Epithelial cell of proximal tubule (primary cell): Measurements from ENCODE around the gene NAA35. TPM values are rescaled to one million over a fixed set of nuclear protein-coding genes. Genes with fewer than 3 reads are reported as not detected.
"Not testable (repeated sequence)": the region's sequence is repeated elsewhere in the genome, so short reads cannot be mapped to it uniquely, and the experiment has no call there.

Experiments used
- DNase-seq: peaks from one replicate; pipeline ENCODE4 v3.0.0-alpha.2; 2011; ENCODE audit warnings: low read depth
- H3K4me3 ChIP-seq: 2 replicates; pipeline ENCODE4 v1.5.1; 2011; ENCODE audit warnings: low read depth, mild to moderate bottlenecking, low read length
- total RNA-seq: library from RNA; depleted of rRNA; stranded (reverse); fragments of >200 nt; gene quantifications from 2 replicates; pipeline ENCODE4 v1.2.3, GENCODE V29; 2015
- TF ChIP-seq, protein P1 (sequence below): conservative IDR thresholded peaks from 2 replicates; pipeline ENCODE4 v1.5.1; 2012; ENCODE audit warnings: low read depth, mild to moderate bottlenecking, low read length

NAA35 gene
- total RNA-seq, 1 donor from 2014 or later: 22.8 TPM

DNA sequence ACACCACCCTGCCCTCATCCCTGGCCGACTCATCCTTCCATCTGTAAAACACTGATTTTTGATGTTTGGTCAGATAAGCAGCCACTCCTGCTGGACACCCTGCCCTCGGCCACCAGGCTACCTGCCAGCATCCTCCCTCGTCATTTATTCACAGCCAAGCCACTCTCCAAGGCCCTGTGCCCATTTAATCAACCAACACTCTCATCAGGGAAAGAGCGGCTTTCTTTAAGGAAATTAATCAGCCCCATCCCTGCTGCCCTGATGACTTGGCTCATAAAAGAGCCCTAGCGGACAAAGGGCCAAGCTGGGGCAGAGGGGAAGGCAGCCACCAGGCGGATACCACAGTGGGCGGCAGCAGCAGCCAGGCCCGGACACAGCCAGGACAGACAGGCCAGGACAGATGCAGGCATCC, 106.0 kb downstream of the NAA35 start:
- DNase-seq: no peak
- H3K4me3 ChIP-seq: no peak overlapping the region
- TF ChIP-seq, protein P1, sequence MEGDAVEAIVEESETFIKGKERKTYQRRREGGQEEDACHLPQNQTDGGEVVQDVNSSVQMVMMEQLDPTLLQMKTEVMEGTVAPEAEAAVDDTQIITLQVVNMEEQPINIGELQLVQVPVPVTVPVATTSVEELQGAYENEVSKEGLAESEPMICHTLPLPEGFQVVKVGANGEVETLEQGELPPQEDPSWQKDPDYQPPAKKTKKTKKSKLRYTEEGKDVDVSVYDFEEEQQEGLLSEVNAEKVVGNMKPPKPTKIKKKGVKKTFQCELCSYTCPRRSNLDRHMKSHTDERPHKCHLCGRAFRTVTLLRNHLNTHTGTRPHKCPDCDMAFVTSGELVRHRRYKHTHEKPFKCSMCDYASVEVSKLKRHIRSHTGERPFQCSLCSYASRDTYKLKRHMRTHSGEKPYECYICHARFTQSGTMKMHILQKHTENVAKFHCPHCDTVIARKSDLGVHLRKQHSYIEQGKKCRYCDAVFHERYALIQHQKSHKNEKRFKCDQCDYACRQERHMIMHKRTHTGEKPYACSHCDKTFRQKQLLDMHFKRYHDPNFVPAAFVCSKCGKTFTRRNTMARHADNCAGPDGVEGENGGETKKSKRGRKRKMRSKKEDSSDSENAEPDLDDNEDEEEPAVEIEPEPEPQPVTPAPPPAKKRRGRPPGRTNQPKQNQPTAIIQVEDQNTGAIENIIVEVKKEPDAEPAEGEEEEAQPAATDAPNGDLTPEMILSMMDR: no peak

DNA sequence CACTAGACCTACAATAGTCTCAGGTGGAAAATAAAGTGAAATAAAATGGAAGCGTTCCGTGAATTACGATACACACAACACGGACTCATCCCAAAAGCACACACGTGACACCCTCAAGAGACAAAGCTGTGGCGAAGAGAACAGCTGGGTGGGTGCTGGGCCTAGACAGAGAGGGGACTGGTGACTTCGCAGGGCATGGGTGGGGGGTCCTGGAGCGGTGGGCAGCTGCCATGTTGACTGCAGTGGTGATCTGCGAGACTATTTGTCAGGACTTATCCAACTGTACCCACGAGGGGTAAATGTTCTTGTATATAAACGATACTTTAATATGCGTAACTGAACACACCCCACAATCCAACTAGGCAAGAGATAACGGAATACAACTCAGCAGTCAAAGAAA, 106.4 kb downstream of the NAA35 start:
- no peak overlapping the region for H3K4me3 ChIP-seq
- TF ChIP-seq, protein P1: no peak
- no peak for DNase-seq

DNA sequence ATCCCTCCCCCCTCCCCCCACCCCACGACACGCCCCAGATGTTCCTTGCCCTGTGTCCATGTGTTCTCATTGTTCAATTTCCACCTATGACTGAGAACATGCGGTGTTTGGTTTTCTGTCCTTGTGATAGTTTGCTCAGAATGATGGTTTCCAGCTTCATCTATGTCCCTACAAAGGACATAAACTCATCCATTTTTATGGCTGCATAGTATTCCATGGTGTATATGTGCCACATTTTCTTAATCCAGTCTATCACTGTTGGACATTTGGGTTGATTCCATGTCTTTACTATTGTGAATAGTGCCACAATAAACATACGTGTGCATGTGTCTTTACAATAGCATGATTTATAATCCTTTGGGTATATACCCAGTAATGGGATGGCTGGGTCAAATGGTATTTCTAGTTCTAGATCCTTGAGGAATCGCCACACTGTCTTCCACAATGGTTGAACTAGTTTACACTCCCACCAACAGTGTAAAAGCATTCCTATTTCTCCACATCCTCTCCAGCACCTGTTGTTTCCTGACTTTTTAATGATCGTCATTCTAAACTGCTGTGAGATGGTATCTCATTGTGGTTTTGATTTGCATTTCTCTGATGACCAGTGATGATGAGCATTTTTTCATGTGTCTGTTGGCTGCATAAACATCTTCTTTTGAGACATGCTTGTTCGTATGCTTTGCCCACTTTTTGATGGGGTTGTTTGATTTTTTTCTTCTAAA, 107.2 kb downstream of the NAA35 start:
- not testable (repeated sequence) for H3K4me3 ChIP-seq, DNase-seq

DNA sequence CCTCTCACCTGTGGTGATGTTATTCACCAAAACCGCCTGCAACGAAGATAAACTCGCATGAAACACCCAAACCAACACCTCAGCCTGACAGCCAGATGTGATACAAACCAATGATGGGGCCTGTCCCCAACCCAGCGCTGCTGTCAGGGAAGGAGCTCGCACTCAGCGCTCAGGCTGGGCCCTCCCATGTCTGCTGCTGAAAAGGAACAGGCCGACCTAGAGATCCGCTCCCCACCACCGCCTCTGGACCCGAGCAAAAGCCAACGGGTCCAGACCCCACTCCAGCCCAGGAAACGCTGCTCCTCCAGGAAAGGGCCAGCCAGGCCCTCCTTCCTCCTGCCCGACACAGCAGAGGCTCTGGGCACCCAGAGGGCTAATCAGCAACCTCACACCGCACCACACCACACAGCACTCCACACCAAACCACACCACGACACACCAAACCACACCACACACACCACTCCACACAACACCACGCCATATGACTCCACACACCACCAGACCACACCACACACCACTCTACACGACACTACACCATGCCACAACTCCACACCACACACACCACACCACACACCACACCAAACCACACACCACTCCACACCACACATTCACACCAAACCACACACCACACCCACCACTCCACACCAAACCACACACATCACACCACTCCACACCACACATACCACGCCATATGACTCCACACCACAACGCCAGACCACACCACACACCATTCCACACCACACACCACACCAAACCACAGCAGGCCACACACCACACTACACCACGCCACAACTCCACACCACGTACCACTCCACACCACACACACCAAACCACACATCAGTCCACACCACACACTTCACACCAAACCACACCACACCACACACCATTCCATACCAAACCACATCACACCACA, 111.9 kb downstream of the NAA35 start:
- DNase-seq: no peak
- TF ChIP-seq, protein P1: no peak
- H3K4me3 ChIP-seq: no peak overlapping the region

DNA sequence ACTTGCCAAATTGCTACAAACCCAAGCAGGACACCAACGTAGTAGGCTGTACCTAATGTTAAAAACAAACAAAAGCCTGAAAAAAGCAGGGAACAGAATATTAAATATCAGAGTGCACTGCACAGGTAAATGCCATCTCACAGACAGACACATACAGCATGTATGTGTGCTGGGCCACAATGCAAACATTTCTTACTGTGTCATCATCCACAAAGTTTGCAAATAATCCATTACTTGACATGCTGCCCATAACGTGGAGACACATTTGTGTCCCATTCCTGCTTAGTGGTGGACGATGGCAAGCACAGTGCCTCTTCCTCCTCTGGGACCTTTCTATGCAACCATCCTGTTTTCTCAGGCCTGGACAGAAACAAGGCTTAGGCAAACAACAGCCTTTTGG, 113.7 kb downstream of the NAA35 start:
- no peak overlapping the region for H3K4me3 ChIP-seq
- TF ChIP-seq, protein P1: no peak
- DNase-seq: no peak

DNA sequence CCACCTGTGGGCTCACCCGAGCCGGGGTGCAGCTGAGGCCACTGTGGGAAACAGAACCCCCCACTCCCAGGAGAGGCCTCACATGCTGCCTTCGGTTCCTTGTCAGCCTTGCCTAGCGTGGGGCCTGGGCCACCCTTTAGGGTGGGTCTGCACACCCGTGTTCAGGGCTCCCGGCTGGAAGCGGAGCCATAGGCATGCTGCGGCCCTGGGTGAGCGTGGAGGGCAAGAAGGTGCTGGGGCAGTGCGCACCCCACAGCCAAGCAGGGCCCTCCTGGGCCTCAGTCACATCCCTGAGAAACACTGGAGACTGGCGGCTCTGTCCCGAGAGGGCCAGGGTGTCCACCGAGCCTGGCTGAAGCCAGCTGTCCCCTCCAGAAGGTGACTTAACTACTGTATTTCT, 116.5 kb downstream of the NAA35 start:
- H3K4me3 ChIP-seq: no peak overlapping the region
- TF ChIP-seq, protein P1: no peak
- DNase-seq: no peak

DNA sequence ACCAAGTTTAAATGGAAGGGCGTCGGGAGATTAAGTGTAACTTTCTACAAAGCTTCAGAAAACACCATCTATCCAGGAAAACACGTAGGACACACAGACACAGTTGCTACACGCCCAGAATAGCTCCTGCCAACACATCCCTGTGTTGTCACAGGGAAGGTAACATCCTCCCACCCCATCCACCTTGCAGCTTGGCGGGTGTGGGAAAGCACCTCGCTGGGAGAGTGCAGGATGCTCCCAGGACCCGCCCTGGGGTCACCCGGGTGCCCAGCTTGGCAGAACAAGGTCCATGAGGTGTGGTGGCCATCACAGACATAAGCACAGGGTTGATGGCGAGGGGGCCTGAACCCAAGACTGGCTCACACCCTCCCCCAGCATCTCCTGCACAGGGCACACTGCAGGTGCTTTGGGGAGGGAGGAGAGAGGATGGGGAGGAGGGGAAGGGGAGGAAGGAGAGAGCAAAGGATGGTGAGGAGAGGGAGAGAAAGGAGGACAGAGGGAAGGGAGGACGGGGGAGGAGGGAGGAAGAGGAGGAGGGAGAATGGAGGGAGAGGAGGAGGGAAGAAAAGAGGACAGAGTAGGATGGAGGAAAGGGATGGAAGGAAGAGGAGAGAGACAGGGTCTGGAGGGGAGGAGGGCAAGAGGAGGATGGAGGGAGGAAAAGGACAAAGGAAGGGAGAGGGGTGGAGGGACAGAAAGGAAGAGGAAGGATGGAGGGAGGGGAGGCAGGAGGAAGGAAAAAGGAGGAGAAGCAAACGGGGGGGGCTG, 121.2 kb downstream of the NAA35 start:
- no peak for DNase-seq
- no peak overlapping the region for H3K4me3 ChIP-seq

More for the DNA sequence above, 121.2 kb downstream of the NAA35 start:
- TF ChIP-seq, protein P1: no peak
